ENCODE results near the gene SMARCAL1. TPM values are rescaled to one million over a fixed set of nuclear protein-coding genes. Genes with fewer than 3 reads are reported as not detected.

SMARCAL1 gene
- total RNA-seq, 1 donor from 2014 or later, result 33.7 TPM

GRCh38 chr2:216426938-216427337, 14.7 kb downstream of the SMARCAL1 start:
- DNase-seq (ENCODE audit: low spot score), result no peak

- DNase-seq (ENCODE audit: low spot score), result no peak
Observed at GRCh38 chr2:216428618-216429350, 16.5 kb downstream of the SMARCAL1 start.

- DNase-seq (ENCODE audit: low spot score), result no peak
Observed at GRCh38 chr2:216429428-216429827, 17.1 kb downstream of the SMARCAL1 start.

GRCh38 chr2:216430811-216431530, 18.7 kb downstream of the SMARCAL1 start:
- DNase-seq (ENCODE audit: low spot score), result no peak

GRCh38 chr2:216431531-216431856, 19.2 kb downstream of the SMARCAL1 start:
- no peak for DNase-seq (ENCODE audit: low spot score)

GRCh38 chr2:216436383-216436782, 24.1 kb downstream of the SMARCAL1 start:
- DNase-seq (ENCODE audit: low spot score), result no peak

GRCh38 chr2:216441308-216442010, 29.2 kb downstream of the SMARCAL1 start:
- no peak for DNase-seq (ENCODE audit: low spot score)

- DNase-seq (ENCODE audit: low spot score), result no peak
Observed at GRCh38 chr2:216445501-216445900, 33.2 kb downstream of the SMARCAL1 start.

- no peak for DNase-seq (ENCODE audit: low spot score)
Observed at GRCh38 chr2:216446343-216446742, 34.1 kb downstream of the SMARCAL1 start.

- DNase-seq (ENCODE audit: low spot score), result no peak
Observed at GRCh38 chr2:216447293-216447692, 35.0 kb downstream of the SMARCAL1 start.

- DNase-seq (ENCODE audit: low spot score), result no peak
Observed at GRCh38 chr2:216448829-216449228, 36.5 kb downstream of the SMARCAL1 start.

- DNase-seq (ENCODE audit: low spot score), result no peak
Observed at GRCh38 chr2:216450346-216450745, 38.1 kb downstream of the SMARCAL1 start.

GRCh38 chr2:216450784-216451183, 38.5 kb downstream of the SMARCAL1 start:
- DNase-seq (ENCODE audit: low spot score), result no peak

GRCh38 chr2:216453955-216454614, 41.8 kb downstream of the SMARCAL1 start:
- DNase-seq (ENCODE audit: low spot score), result no peak

GRCh38 chr2:216463148-216463547, 50.9 kb downstream of the SMARCAL1 start:
- no peak for DNase-seq (ENCODE audit: low spot score)

GRCh38 chr2:216464104-216464720, 51.9 kb downstream of the SMARCAL1 start:
- DNase-seq (ENCODE audit: low spot score), result no peak

- no peak for DNase-seq (ENCODE audit: low spot score)
Observed at GRCh38 chr2:216465579-216466195, 53.4 kb downstream of the SMARCAL1 start.

- no peak for DNase-seq (ENCODE audit: low spot score)
Observed at GRCh38 chr2:216467845-216468244, 55.6 kb downstream of the SMARCAL1 start.

GRCh38 chr2:216469661-216470060, 57.4 kb downstream of the SMARCAL1 start:
- DNase-seq (ENCODE audit: low spot score), result no peak

GRCh38 chr2:216473187-216473586, 60.9 kb downstream of the SMARCAL1 start:
- no peak for DNase-seq (ENCODE audit: low spot score)

Data from umbilical cord (tissue), 2 donors.